ENCODE results near the gene MRPL32.

MRPL32 gene

GRCh38 chr7:42967391-42967790 lies 35.2 kb downstream of the MRPL32 start:
- peak; percentile 14 for DNase-seq

GRCh38 chr7:42972699-42973500 lies 40.7 kb downstream of the MRPL32 start:
- DNase-seq = no peak

- no peak for DNase-seq
Observed at GRCh38 chr7:42976371-42976770, 44.2 kb downstream of the MRPL32 start.

GRCh38 chr7:42978496-42978895 lies 46.3 kb downstream of the MRPL32 start:
- DNase-seq = no peak

- DNase-seq = no peak
Observed at GRCh38 chr7:42980084-42980483, 47.9 kb downstream of the MRPL32 start.

GRCh38 chr7:42980514-42980913 lies 48.3 kb downstream of the MRPL32 start:
- DNase-seq = no peak

- DNase-seq = no peak
Observed at GRCh38 chr7:42981601-42982000, 49.4 kb downstream of the MRPL32 start.

- DNase-seq = no peak
Observed at GRCh38 chr7:42982604-42983115, 50.5 kb downstream of the MRPL32 start.

GRCh38 chr7:42984137-42984536 lies 52.0 kb downstream of the MRPL32 start:
- DNase-seq = no peak

GRCh38 chr7:42986213-42986612 lies 54.0 kb downstream of the MRPL32 start:
- no peak for DNase-seq

- no peak for DNase-seq
Observed at GRCh38 chr7:42986781-42987248, 54.6 kb downstream of the MRPL32 start.
